Subcutaneous adipose tissue (tissue), 4 donors: ENCODE data around the gene PLA2G2D. TPM values are rescaled to one million over a fixed set of nuclear protein-coding genes. Genes with fewer than 3 reads are reported as not detected.

Experiments used
- CTCF ChIP-seq: fragments of 450-650 bp; IDR thresholded peaks from one replicate; pipeline ENCODE4 v1.5.1; 2016; ENCODE audit warnings: low read depth, mild to moderate bottlenecking, control low read depth, antibody characterized with exemption, moderate library complexity
- total RNA-seq, 4 donors: library from RNA; depleted of rRNA; stranded (reverse); fragments of >200 nt; gene quantifications; one replicate each; pipeline ENCODE4 v1.1.0, GENCODE V29; 2016

PLA2G2D gene, protein sequence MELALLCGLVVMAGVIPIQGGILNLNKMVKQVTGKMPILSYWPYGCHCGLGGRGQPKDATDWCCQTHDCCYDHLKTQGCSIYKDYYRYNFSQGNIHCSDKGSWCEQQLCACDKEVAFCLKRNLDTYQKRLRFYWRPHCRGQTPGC
- total RNA-seq = under 1 TPM in 1 of 4 donors, not detected in 3; 0.17 TPM

- TF ChIP-seq CTCF = no peak
Observed at GRCh38 chr1:20119347-20119746, at the start of gene PLA2G2D. TSS of gene PLA2G2D (minus strand) at chr1:20119536. CDS start at chr1:20119498, 38 bp downstream.

- TF ChIP-seq CTCF = no peak
Observed at GRCh38 chr1:20168564-20169491, 49.5 kb upstream of the PLA2G2D start.

DNA sequence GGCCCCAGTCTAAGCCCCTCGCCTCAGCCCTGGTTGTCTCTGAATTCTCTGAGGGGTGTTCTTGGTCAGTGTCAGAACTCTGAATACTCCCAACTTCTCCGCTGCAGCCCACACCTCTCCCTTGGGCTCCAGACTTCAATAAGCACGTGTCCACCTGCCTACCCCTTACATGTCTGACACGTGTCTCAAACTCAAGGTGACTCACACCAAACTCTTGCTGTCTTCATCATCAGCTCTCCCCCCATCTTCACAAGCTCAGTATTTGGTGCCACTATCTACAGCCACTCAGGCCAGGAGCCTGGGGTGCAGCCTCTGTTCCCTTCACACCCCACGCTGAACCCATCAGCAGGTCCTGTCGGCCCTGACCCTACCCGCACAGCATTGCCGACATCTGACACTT, 47.8 kb upstream of the PLA2G2D start:
- TF ChIP-seq CTCF = no peak

DNA sequence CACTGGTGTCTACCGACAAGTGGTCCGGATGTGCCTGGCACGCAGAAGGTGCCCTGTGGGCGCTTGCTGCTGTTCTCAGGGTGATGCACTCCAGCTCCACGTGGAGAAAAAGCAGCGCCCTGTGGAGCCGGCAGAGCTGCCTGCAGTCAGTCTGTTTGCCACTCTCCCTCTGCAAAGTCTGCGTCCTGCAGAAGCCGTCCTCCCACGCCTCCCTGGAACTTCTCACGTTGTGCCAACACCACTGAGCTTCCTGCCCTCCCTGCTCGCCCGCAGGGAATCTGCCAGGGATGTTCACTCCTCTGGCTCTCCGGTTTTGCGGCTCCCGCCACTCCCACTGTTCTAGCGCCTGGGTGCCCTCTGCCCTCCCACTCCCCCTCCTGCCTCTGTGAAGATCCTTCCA, 46.7 kb upstream of the PLA2G2D start:
- no peak for TF ChIP-seq CTCF

- no peak for TF ChIP-seq CTCF
Observed at GRCh38 chr1:20165522-20165951, 46.2 kb upstream of the PLA2G2D start.

- TF ChIP-seq CTCF = no peak
Observed at GRCh38 chr1:20164694-20165202, 45.4 kb upstream of the PLA2G2D start.

- no peak for TF ChIP-seq CTCF
Observed at GRCh38 chr1:20160034-20160433, 40.7 kb upstream of the PLA2G2D start.
